Activated CD4-positive, alpha-beta T cell treated with anti-CD3 and anti-CD28 coated beads, Interleukin-2, amount 10 ng/mL, durations not matched to agents 24 days and 14 days (primary cell): ENCODE measurements around the gene CKLF. TPM values are rescaled to one million over a fixed set of nuclear protein-coding genes. Genes with fewer than 3 reads are reported as not detected.
"Not testable (repeated sequence)": the region's sequence is repeated elsewhere in the genome, so short reads cannot be mapped to it uniquely, and the experiment has no call there.

ENCODE experiments used
- DNase-seq: peaks from one replicate; pipeline ENCODE4 v3.0.0; 2022
- H3K27ac Mint-ChIP-seq: one replicate; pipeline ENCODE4 v1.8.0; 2022; ENCODE audit warnings: mild to moderate bottlenecking, mixed read lengths
- H3K27me3 Mint-ChIP-seq: one replicate; pipeline ENCODE4 v1.8.0; 2022; ENCODE audit warnings: mixed read lengths
- H3K36me3 Mint-ChIP-seq: one replicate; pipeline ENCODE4 v1.8.0; 2022; ENCODE audit warnings: low read depth, mild to moderate bottlenecking, mixed read lengths
- H3K4me1 Mint-ChIP-seq: one replicate; pipeline ENCODE4 v1.8.0; 2021; ENCODE audit warnings: mixed read lengths
- H3K4me3 Mint-ChIP-seq: one replicate; pipeline ENCODE4 v1.8.0; 2022; ENCODE audit warnings: mild to moderate bottlenecking, moderate library complexity, mixed read lengths
- H3K9me3 Mint-ChIP-seq: one replicate; pipeline ENCODE4 v1.8.0; 2021; ENCODE audit warnings: mixed read lengths
- intact Hi-C: fragments of 100-400 bp; cut with micrococcal nuclease; formaldehyde crosslinking; loops from one replicate; pipeline ENCODE4 v1.15.1; 2023
- total RNA-seq: library from RNA; stranded (reverse); gene quantifications from 2 replicates; pipeline ENCODE4 v1.2.3, GENCODE V29; 2022

Gene CKLF
- total RNA-seq, 1 donor from 2014 or later = 146 TPM

GRCh38 chr16:66514391-66514790, 38.0 kb upstream of the CKLF start:
- H3K36me3 Mint-ChIP-seq, intact Hi-C loops, H3K27ac Mint-ChIP-seq, H3K9me3 Mint-ChIP-seq, H3K27me3 Mint-ChIP-seq, H3K4me3 Mint-ChIP-seq, DNase-seq: not testable (repeated sequence)
- H3K4me1 Mint-ChIP-seq = peaks cover 43% of the 10 kb centered on the region

- H3K27ac Mint-ChIP-seq = peak overlapping the region; percentile 99
- H3K4me3 Mint-ChIP-seq, H3K9me3 Mint-ChIP-seq, H3K27me3 Mint-ChIP-seq, DNase-seq, intact Hi-C loops: not testable (repeated sequence)
- H3K36me3 Mint-ChIP-seq = peaks cover 11% of the 10 kb centered on the region
- peaks cover 50% of the 10 kb centered on the region for H3K4me1 Mint-ChIP-seq
Observed at GRCh38 chr16:66514980-66515595, 37.3 kb upstream of the CKLF start.

- Mint-ChIP-seq H3K27ac (peak overlapping the region; percentile 99), H3K36me3 (peaks cover 10% of the 10 kb centered on the region), H3K27me3 (no peaks in the 10 kb centered on the region), H3K4me3 (peak overlapping the region; percentile 89), H3K9me3 (no peaks in the 10 kb centered on the region), H3K4me1 (peaks cover 58% of the 10 kb centered on the region)
- DNase-seq = peak; percentile 78
- intact Hi-C loops = loop anchor here (1.0 to 2.0 kb wide), 2 partner anchors 110 to 357 kb away; no protein-coding TSS in a partner anchor
Observed at GRCh38 chr16:66515596-66516508, 36.5 kb upstream of the CKLF start.

GRCh38 chr16:66516509-66516807, 35.9 kb upstream of the CKLF start:
- no peaks in the 10 kb centered on the region for H3K27me3 Mint-ChIP-seq
- peak overlapping the region; percentile 89 for H3K4me3 Mint-ChIP-seq
- peaks cover 8% of the 10 kb centered on the region for H3K36me3 Mint-ChIP-seq
- intact Hi-C loops = loop anchor here (1.0 to 2.0 kb wide), 2 partner anchors 110 to 356 kb away; no protein-coding TSS in a partner anchor
- H3K27ac Mint-ChIP-seq = peak overlapping the region; percentile 99
- H3K9me3 Mint-ChIP-seq = no peaks in the 10 kb centered on the region
- DNase-seq = no peak
- H3K4me1 Mint-ChIP-seq = peaks cover 64% of the 10 kb centered on the region

- Mint-ChIP-seq H3K4me3 (peak overlapping the region; percentile 89), H3K27ac (peak overlapping the region; percentile 99), H3K36me3 (peaks cover 8% of the 10 kb centered on the region), H3K4me1 (peaks cover 67% of the 10 kb centered on the region), H3K9me3 (no peaks in the 10 kb centered on the region), H3K27me3 (no peaks in the 10 kb centered on the region)
- intact Hi-C loops = loop anchor here (1.0 to 2.0 kb wide), 4 partner anchors 39 to 356 kb away; no protein-coding TSS in a partner anchor
- DNase-seq = peak; percentile 95
Observed at GRCh38 chr16:66516808-66517585, 35.4 kb upstream of the CKLF start.

GRCh38 chr16:66517586-66518263, 34.7 kb upstream of the CKLF start:
- Mint-ChIP-seq H3K27me3 (no peaks in the 10 kb centered on the region), H3K4me1 (peaks cover 73% of the 10 kb centered on the region), H3K27ac (peak overlapping the region; percentile 99), H3K9me3 (no peaks in the 10 kb centered on the region), H3K36me3 (peaks cover 12% of the 10 kb centered on the region), H3K4me3 (peak overlapping the region; percentile 89)
- intact Hi-C loops = loop anchor here (1.0 to 2.0 kb wide), 3 partner anchors 39 to 355 kb away; no protein-coding TSS in a partner anchor
- no peak for DNase-seq

- peaks cover 86% of the 10 kb centered on the region for H3K4me1 Mint-ChIP-seq
- no peak overlapping the region for H3K4me3 Mint-ChIP-seq
- intact Hi-C loops = no loop called here
- H3K27me3 Mint-ChIP-seq = no peaks in the 10 kb centered on the region
- no peaks in the 10 kb centered on the region for H3K9me3 Mint-ChIP-seq
- DNase-seq = no peak
- peaks cover 14% of the 10 kb centered on the region for H3K36me3 Mint-ChIP-seq
- peak overlapping the region; percentile 97 for H3K27ac Mint-ChIP-seq
Observed at GRCh38 chr16:66519482-66520373, 32.6 kb upstream of the CKLF start.

- Mint-ChIP-seq H3K4me1 (peaks cover 85% of the 10 kb centered on the region), H3K36me3 (peaks cover 12% of the 10 kb centered on the region), H3K4me3 (peak overlapping the region; percentile 62), H3K9me3 (no peaks in the 10 kb centered on the region), H3K27ac (peak overlapping the region; percentile 97), H3K27me3 (no peaks in the 10 kb centered on the region)
- peak; percentile 67 for DNase-seq
- intact Hi-C loops = no loop called here
Observed at GRCh38 chr16:66520406-66521170, 31.8 kb upstream of the CKLF start.

- Mint-ChIP-seq H3K27ac (peak overlapping the region; percentile 97), H3K27me3 (no peaks in the 10 kb centered on the region), H3K4me3 (peak overlapping the region; percentile 83), H3K4me1 (peaks cover 84% of the 10 kb centered on the region), H3K9me3 (no peaks in the 10 kb centered on the region), H3K36me3 (peaks cover 12% of the 10 kb centered on the region)
- intact Hi-C loops = no loop called here
- DNase-seq = peak; percentile 60
Observed at GRCh38 chr16:66521252-66521713, 31.1 kb upstream of the CKLF start.

- peak overlapping the region; percentile 83 for H3K4me3 Mint-ChIP-seq
- peak overlapping the region; percentile 97 for H3K27ac Mint-ChIP-seq
- peak; percentile 96 for DNase-seq
- H3K27me3 Mint-ChIP-seq = no peaks in the 10 kb centered on the region
- peaks cover 80% of the 10 kb centered on the region for H3K4me1 Mint-ChIP-seq
- intact Hi-C loops = loop anchor here (1.0 kb wide), 3 partner anchors 27 to 82 kb away; partner anchors contain the start of gene CMTM3
- peaks cover 10% of the 10 kb centered on the region for H3K36me3 Mint-ChIP-seq
- H3K9me3 Mint-ChIP-seq = no peaks in the 10 kb centered on the region
Observed at GRCh38 chr16:66521951-66522771, 30.2 kb upstream of the CKLF start.
